ENCODE data around the gene NAT10. TPM values are rescaled to one million over a fixed set of nuclear protein-coding genes. Genes with fewer than 3 reads are reported as not detected.

Gene NAT10
- total RNA-seq, 1 experiment from 2014 or later: 75.5 TPM

DNA sequence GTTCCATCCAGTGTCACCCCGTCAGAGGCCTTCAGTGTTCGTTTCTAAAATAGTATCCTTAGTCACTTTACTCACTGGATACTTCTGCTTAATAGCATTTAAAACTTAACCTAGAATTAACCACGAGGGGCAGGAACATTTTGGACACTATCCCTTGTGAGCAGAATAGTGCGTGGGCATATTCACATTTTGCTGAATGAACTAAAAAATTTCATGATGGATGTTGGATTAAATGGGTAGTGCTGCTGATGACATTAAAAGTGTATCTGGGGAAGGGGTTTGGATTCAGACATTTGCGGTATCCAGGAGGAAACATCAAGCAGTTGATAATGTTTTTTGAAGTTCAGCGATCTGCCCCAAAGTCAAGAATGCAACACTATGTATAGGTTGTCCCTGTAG, 750 bp upstream of the NAT10 start:
- H3K27ac Mint-ChIP-seq: peak overlapping the region; percentile 99
- H3K36me3 Mint-ChIP-seq: peaks cover 31% of the 10 kb centered on the region
- no peak for DNase-seq (ENCODE audit: low spot score)
- ChIA-PET POLR2A (interaction anchor here (0.9 to 1.3 kb wide), 3 partner anchors 12 to 53 kb away, joined by 4 to 12 read pairs (median 7); partner anchors contain the start of gene CAPRIN1), CTCF (interaction anchor here (1.1 to 1.2 kb wide), 2 partner anchors 29 to 253 kb away, joined by 3 to 4 read pairs; partner anchors contain the start of gene ABTB2)
- no peaks in the 10 kb centered on the region for H3K27me3 Mint-ChIP-seq (ENCODE audit: low read depth)
- no peaks in the 10 kb centered on the region for H3K9me3 Mint-ChIP-seq
- TF ChIP-seq, protein P1, sequence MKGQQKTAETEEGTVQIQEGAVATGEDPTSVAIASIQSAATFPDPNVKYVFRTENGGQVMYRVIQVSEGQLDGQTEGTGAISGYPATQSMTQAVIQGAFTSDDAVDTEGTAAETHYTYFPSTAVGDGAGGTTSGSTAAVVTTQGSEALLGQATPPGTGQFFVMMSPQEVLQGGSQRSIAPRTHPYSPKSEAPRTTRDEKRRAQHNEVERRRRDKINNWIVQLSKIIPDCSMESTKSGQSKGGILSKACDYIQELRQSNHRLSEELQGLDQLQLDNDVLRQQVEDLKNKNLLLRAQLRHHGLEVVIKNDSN (CRISPR knock-in tag; IDR thresholded peaks at IDR 0.05): peak; percentile 29; the same call in 1 of the 2 replicates
- no peak for TF ChIP-seq GTF2I (CRISPR knock-in tag; conservative IDR thresholded peaks at IDR 0.05)
- ATAC-seq: no peak
- H3K4me3 Mint-ChIP-seq: peak overlapping the region; percentile 94
- peaks cover 18% of the 10 kb centered on the region for H3K4me1 Mint-ChIP-seq

DNA sequence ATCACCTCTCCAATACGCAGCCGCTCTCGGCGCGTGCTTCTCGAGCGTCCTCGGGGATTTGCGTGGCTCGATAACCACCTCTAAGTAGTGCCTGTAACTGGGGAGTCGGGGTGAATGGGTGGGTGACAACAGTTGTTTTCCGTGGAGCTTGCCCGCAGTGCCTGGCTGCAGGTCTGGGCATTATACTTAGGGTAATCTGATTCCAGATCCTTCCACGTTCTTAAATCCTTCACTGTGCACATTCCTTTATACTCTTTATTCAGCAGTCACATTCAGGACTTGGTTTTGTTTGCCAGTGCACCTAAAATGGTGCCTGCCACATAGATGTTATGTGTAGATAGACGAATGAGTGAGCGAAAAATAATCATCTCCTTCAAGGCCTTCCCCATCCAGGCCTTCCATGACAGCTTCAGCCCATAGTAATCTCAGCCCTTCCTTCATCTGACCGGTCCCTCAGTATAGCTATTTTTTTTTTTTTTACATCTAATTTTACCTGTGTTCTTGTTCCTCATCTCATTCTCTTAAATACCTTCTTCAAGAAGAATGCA, 602 bp downstream of the NAT10 start:
- no peak for ATAC-seq
- CTCF ChIA-PET: interaction anchor here (0.7 to 1.1 kb wide), 4 partner anchors 69 to 252 kb away, joined by 3 read pairs; partner anchors contain the start of gene ABTB2

DNA sequence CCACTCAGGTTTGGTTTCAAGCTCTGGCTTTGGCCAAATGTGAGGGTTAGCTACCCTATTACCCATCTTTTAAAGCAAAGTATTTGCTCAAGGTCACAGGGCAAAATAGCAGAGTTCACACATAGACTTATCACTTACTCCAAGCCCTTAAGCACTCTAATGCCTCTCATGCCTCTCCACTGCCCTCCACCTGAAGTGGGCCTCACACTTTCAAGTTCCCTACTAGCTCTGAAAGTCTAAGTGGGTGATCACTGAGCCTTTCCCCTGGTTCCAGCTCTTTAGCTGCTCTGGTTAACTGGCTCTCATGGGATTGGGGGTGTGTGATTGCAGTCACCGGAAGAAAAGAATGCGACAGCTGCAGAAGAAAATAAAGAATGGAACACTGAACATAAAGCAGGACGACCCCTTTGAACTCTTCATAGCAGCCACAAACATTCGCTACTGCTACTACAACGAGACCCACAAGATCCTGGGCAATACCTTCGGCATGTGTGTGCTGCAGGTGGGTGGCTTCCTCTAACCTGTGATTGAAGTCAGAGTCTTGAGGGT, 6.4 kb downstream of the NAT10 start:
- H3K27ac Mint-ChIP-seq: no peak overlapping the region
- ChIA-PET CTCF (no interaction called here), POLR2A (no interaction called here)
- no peaks in the 10 kb centered on the region for H3K27me3 Mint-ChIP-seq (ENCODE audit: low read depth)
- H3K36me3 Mint-ChIP-seq: peaks cover 73% of the 10 kb centered on the region
- DNase-seq (ENCODE audit: low spot score) (no peak), ATAC-seq (no peak)
- no peak overlapping the region for H3K4me3 Mint-ChIP-seq
- H3K9me3 Mint-ChIP-seq: no peaks in the 10 kb centered on the region
- TF ChIP-seq NR2C2 (CRISPR knock-in tag; IDR thresholded peaks at IDR 0.05) (no peak), RELA (CRISPR knock-in tag; IDR thresholded peaks at IDR 0.05; ENCODE audit: borderline replicate concordance) (no peak)
- H3K4me1 Mint-ChIP-seq: peaks cover 4% of the 10 kb centered on the region

More for the DNA sequence above, 602 bp downstream of the NAT10 start:
- no peaks in the 10 kb centered on the region for H3K9me3 Mint-ChIP-seq
- peaks cover 26% of the 10 kb centered on the region for H3K36me3 Mint-ChIP-seq
- H3K27ac Mint-ChIP-seq: peak overlapping the region; percentile 99
- H3K4me1 Mint-ChIP-seq: peaks cover 18% of the 10 kb centered on the region
- no peak for DNase-seq (ENCODE audit: low spot score)
- POLR2A ChIA-PET: interaction anchor here (0.6 to 1.1 kb wide), 5 partner anchors 13 to 157 kb away, joined by 3 to 7 read pairs (median 3); partner anchors contain the start of gene CAPRIN1
- peak overlapping the region; percentile 94 for H3K4me3 Mint-ChIP-seq
- H3K27me3 Mint-ChIP-seq (ENCODE audit: low read depth): no peaks in the 10 kb centered on the region
- TF ChIP-seq CREB1 (CRISPR knock-in tag; IDR thresholded peaks at IDR 0.05) (no peak), ZBTB21 (CRISPR knock-in tag; IDR thresholded peaks at IDR 0.05; ENCODE audit: borderline replicate concordance) (no peak), SMAD4 (CRISPR knock-in tag; IDR thresholded peaks at IDR 0.05) (0 out of 2 replicates have a peak, but pooled peaks have one; percentile 43)
- TF ChIP-seq, protein P2, sequence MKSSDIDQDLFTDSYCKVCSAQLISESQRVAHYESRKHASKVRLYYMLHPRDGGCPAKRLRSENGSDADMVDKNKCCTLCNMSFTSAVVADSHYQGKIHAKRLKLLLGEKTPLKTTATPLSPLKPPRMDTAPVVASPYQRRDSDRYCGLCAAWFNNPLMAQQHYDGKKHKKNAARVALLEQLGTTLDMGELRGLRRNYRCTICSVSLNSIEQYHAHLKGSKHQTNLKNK (CRISPR knock-in tag; IDR thresholded peaks at IDR 0.05): no peak
- TF ChIP-seq, protein P3, sequence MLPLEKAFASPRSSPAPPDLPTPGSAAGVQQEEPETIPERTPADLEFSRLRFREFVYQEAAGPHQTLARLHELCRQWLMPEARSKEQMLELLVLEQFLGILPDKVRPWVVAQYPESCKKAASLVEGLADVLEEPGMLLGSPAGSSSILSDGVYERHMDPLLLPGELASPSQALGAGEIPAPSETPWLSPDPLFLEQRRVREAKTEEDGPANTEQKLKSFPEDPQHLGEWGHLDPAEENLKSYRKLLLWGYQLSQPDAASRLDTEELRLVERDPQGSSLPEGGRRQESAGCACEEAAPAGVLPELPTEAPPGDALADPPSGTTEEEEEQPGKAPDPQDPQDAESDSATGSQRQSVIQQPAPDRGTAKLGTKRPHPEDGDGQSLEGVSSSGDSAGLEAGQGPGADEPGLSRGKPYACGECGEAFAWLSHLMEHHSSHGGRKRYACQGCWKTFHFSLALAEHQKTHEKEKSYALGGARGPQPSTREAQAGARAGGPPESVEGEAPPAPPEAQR (CRISPR knock-in tag; IDR thresholded peaks at IDR 0.05): no peak
- TF ChIP-seq, protein P4, sequence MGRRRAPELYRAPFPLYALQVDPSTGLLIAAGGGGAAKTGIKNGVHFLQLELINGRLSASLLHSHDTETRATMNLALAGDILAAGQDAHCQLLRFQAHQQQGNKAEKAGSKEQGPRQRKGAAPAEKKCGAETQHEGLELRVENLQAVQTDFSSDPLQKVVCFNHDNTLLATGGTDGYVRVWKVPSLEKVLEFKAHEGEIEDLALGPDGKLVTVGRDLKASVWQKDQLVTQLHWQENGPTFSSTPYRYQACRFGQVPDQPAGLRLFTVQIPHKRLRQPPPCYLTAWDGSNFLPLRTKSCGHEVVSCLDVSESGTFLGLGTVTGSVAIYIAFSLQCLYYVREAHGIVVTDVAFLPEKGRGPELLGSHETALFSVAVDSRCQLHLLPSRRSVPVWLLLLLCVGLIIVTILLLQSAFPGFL (CRISPR knock-in tag; IDR thresholded peaks at IDR 0.05; ENCODE audit: borderline replicate concordance): no peak

DNA sequence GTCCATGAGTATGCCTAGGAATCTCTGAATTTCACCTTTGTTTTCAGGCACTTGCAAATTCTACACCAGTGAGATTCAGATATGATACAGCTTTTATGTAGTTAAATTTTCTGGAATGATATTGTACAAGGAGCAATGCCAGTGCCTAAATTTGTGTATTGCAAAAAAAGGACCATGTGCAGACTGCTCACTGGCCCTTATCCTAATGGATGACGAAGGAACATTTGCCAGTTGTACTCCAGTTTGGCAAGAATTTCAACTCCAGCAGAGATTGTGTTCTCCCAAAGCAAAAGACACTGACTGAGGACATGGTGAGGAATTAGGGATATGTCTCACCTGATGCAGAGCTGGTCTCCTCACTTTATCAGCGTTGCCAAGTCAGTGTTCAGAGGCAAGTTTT, 8.6 kb downstream of the NAT10 start:
- ChIA-PET CTCF (no interaction called here), POLR2A (no interaction called here)
- no peaks in the 10 kb centered on the region for H3K9me3 Mint-ChIP-seq
- TF ChIP-seq CREM (CRISPR knock-in tag; IDR thresholded peaks at IDR 0.05) (no peak), ZNF121 (CRISPR knock-in tag; IDR thresholded peaks at IDR 0.05) (no peak)
- TF ChIP-seq, protein P5, sequence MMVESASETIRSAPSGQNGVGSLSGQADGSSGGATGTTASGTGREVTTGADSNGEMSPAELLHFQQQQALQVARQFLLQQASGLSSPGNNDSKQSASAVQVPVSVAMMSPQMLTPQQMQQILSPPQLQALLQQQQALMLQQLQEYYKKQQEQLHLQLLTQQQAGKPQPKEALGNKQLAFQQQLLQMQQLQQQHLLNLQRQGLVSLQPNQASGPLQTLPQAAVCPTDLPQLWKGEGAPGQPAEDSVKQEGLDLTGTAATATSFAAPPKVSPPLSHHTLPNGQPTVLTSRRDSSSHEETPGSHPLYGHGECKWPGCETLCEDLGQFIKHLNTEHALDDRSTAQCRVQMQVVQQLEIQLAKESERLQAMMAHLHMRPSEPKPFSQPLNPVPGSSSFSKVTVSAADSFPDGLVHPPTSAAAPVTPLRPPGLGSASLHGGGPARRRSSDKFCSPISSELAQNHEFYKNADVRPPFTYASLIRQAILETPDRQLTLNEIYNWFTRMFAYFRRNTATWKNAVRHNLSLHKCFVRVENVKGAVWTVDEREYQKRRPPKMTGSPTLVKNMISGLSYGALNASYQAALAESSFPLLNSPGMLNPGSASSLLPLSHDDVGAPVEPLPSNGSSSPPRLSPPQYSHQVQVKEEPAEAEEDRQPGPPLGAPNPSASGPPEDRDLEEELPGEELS (CRISPR knock-in tag; IDR thresholded peaks at IDR 0.05): no peak
- TF ChIP-seq, protein P4 (CRISPR knock-in tag; IDR thresholded peaks at IDR 0.05; ENCODE audit: borderline replicate concordance): no peak
- ATAC-seq (no peak), DNase-seq (ENCODE audit: low spot score) (no peak)
- no peaks in the 10 kb centered on the region for H3K4me1 Mint-ChIP-seq
- H3K27ac Mint-ChIP-seq: no peak overlapping the region
- H3K4me3 Mint-ChIP-seq: no peak overlapping the region
- no peaks in the 10 kb centered on the region for H3K27me3 Mint-ChIP-seq (ENCODE audit: low read depth)
- H3K36me3 Mint-ChIP-seq: peaks cover 80% of the 10 kb centered on the region

Measured in WTC11 (cell line).